ENCODE measurements around the gene PEPD. TPM values are rescaled to one million over a fixed set of nuclear protein-coding genes. Genes with fewer than 3 reads are reported as not detected.

The PEPD gene
- total and polyA plus RNA-seq, 2 donors (not counting 3 experiments of a cell fraction or from before 2014, with no cell fraction given): 73.7 to 126 TPM

- dilution Hi-C loops (cut with MboI; ENCODE audit: extremely low pct_ligation_motif_present, low sequenced_read_pairs) (no loop called here), intact Hi-C loops (cut with micrococcal nuclease) (no loop called here)
- POLR2A ChIA-PET: no interaction called here
- H2AFZ ChIP-seq (ENCODE audit: low read depth, low read length): no peak overlapping the region
- BruUV-seq (replicated peaks): no TSS peak
- no peaks in the 10 kb centered on the region for H3K79me2 ChIP-seq (ENCODE audit: control insufficient read depth, insufficient read depth, low read length)
- FAIRE-seq (peak; percentile 59), DNase-seq (ENCODE audit: low read depth, low spot score) (peak; percentile 47)
- H3K4me1 ChIP-seq (ENCODE audit: control insufficient read depth, extremely low read depth, insufficient read depth, low read length): peaks cover 10% of the 10 kb centered on the region
- H3K9ac ChIP-seq (replicated peaks; ENCODE audit: extremely low read depth, insufficient read depth, low read length): no peak overlapping the region
- peaks cover 0 to under 1% of the 10 kb centered on the region in 2 experiments for H3K36me3 ChIP-seq (ENCODE audit: control insufficient read depth in 2 of 2, extremely low read depth in 1 of 2, insufficient read depth in 2 of 2, low read length in 2 of 2)
- no peaks in the 10 kb centered on the region for H3K9me3 ChIP-seq (replicated peaks; ENCODE audit: control insufficient read depth, insufficient read depth, low read length)
- no peak overlapping the region for H3K4me3 ChIP-seq (replicated peaks in 1 of 3; ENCODE audit: insufficient read depth in 1 of 3, low read depth in 1 of 3, low read length in 3 of 3)
- TF ChIP-seq MYC (IDR thresholded peaks at IDR 0.05; ENCODE audit: low read depth, low read length): no peak
- no peak for TF ChIP-seq JUN (IDR thresholded peaks at IDR 0.05; ENCODE audit: borderline replicate concordance, insufficient read depth, insufficient read length, low read depth)
- TF ChIP-seq POLR2AphosphoS5 (IDR thresholded peaks at IDR 0.05; ENCODE audit: insufficient read depth, low read depth, low read length): no peak
- H3K27ac ChIP-seq (ENCODE audit: insufficient read depth, low read depth, low read length): no peak overlapping the region
- H3K4me2 ChIP-seq (ENCODE audit: insufficient read depth, low read length): no peak overlapping the region
- H3K9me1 ChIP-seq (replicated peaks; ENCODE audit: control insufficient read depth, extremely low read depth, insufficient read depth, low read length): no peaks in the 10 kb centered on the region
- H4K20me1 ChIP-seq (replicated peaks; ENCODE audit: control insufficient read depth, extremely low read depth, insufficient read depth, low read length): no peaks in the 10 kb centered on the region
- CTCF ChIA-PET: interaction anchor here (0.7 to 1.5 kb wide), 2 partner anchors 34 to 77 kb away, joined by 3 to 5 read pairs; no protein-coding TSS in a partner anchor
- no peaks in the 10 kb centered on the region for H3K27me3 ChIP-seq (ENCODE audit: control insufficient read depth in 2 of 2, insufficient read depth in 2 of 2, low read length in 2 of 2)
These were observed 14.3 kb downstream of the PEPD start for GRCh38 chr19:33507021-33507956.

GRCh38 chr19:33506498-33506897, 15.1 kb downstream of the PEPD start:
- CTCF ChIA-PET: no interaction called here
- Histone ChIP-seq H3K4me1 (ENCODE audit: control insufficient read depth, extremely low read depth, insufficient read depth, low read length) (peaks cover 10% of the 10 kb centered on the region), H3K9me3 (replicated peaks; ENCODE audit: control insufficient read depth, insufficient read depth, low read length) (no peaks in the 10 kb centered on the region), H3K4me3 (replicated peaks in 1 of 3; ENCODE audit: insufficient read depth in 1 of 3, low read depth in 1 of 3, low read length in 3 of 3) (no peak overlapping the region), H3K9me1 (replicated peaks; ENCODE audit: control insufficient read depth, extremely low read depth, insufficient read depth, low read length) (no peaks in the 10 kb centered on the region), H3K4me2 (ENCODE audit: insufficient read depth, low read length) (no peak overlapping the region), H3K27me3 (ENCODE audit: control insufficient read depth in 2 of 2, insufficient read depth in 2 of 2, low read length in 2 of 2) (no peaks in the 10 kb centered on the region), H3K79me2 (ENCODE audit: control insufficient read depth, insufficient read depth, low read length) (no peaks in the 10 kb centered on the region), H3K9ac (replicated peaks; ENCODE audit: extremely low read depth, insufficient read depth, low read length) (no peak overlapping the region), H3K27ac (ENCODE audit: insufficient read depth, low read depth, low read length) (no peak overlapping the region), H4K20me1 (replicated peaks; ENCODE audit: control insufficient read depth, extremely low read depth, insufficient read depth, low read length) (no peaks in the 10 kb centered on the region), H2AFZ (ENCODE audit: low read depth, low read length) (no peak overlapping the region), H3K36me3 (ENCODE audit: control insufficient read depth in 2 of 2, extremely low read depth in 1 of 2, insufficient read depth in 2 of 2, low read length in 2 of 2) (no peaks in the 10 kb centered on the region)
- POLR2A ChIA-PET: no interaction called here
- no peak for FAIRE-seq
- dilution Hi-C loops (cut with MboI; ENCODE audit: extremely low pct_ligation_motif_present, low sequenced_read_pairs) (no loop called here), intact Hi-C loops (cut with micrococcal nuclease) (no loop called here)
- no peak for TF ChIP-seq FOS (IDR thresholded peaks at IDR 0.05; ENCODE audit: borderline replicate concordance, insufficient read depth, low read length)
- DNase-seq (ENCODE audit: low read depth, low spot score): no peak
- no TSS peak for BruUV-seq (replicated peaks)
